Tibial artery (tissue), 4 donors: ENCODE data around the gene TDRD12.

Source experiments
- DNase-seq, 2 donors: peaks; one replicate each; pipeline ENCODE4 v3.0.0-alpha.2; 2019
- H3K27ac ChIP-seq, 2 donors: fragments of 200-600 bp; sonication (generic) in 1 of 2; 1 replicate in 1 of 2; 2 replicates in 1 of 2; pipeline ENCODE4 v1.5.1; 2018 to 2019; ENCODE audit warnings: mild to moderate bottlenecking in 1 of 2
- H3K27me3 ChIP-seq, 2 donors: fragments of 200-600 bp; sonication (generic) in 1 of 2; one replicate each; pipeline versions ENCODE4 v1.5.1 to v1.6.0; 2016 to 2019
- H3K36me3 ChIP-seq, 3 donors: fragments of 200-600 bp; sonication (generic) in 2 of 3; one replicate each; pipeline ENCODE4 v1.5.1; 2016 to 2019; ENCODE audit warnings: mild to moderate bottlenecking in 2 of 3
- H3K4me1 ChIP-seq, 4 donors: fragments of 200-600 bp; sonication (generic) in 2 of 4; 1 replicate in 3 of 4; 2 replicates in 1 of 4; pipeline ENCODE4 v1.5.1; 2016 to 2019
- H3K4me3 ChIP-seq, 2 donors: fragments of 200-600 bp; sonication (generic) in 1 of 2; 1 replicate in 1 of 2; 2 replicates in 1 of 2; pipeline ENCODE4 v1.5.1; 2018 to 2019; ENCODE audit warnings: mild to moderate bottlenecking in 2 of 2
- H3K9me3 ChIP-seq, 3 donors: fragments of 200-600 bp; sonication (generic) in 1 of 3; one replicate each; pipeline ENCODE4 v1.5.1; 2016 to 2019
- intact Hi-C: fragments of 100-400 bp; cut with DNase I; formaldehyde crosslinking; loops from one replicate; pipeline ENCODE4 v1.15.0; 2023; ENCODE audit warnings: low total_unique reads
- TF ChIP-seq, protein P1 (sequence below), 2 experiments: fragments of 200-600 bp in 1 of 2; fragments of 450-650 bp in 1 of 2; IDR thresholded peaks; one replicate each; pipeline ENCODE4 v1.5.1; 2017 to 2019; ENCODE audit warnings: antibody characterized with exemption in 2 of 2, mild to moderate bottlenecking in 1 of 2, moderate library complexity in 1 of 2

TDRD12 gene

DNA sequence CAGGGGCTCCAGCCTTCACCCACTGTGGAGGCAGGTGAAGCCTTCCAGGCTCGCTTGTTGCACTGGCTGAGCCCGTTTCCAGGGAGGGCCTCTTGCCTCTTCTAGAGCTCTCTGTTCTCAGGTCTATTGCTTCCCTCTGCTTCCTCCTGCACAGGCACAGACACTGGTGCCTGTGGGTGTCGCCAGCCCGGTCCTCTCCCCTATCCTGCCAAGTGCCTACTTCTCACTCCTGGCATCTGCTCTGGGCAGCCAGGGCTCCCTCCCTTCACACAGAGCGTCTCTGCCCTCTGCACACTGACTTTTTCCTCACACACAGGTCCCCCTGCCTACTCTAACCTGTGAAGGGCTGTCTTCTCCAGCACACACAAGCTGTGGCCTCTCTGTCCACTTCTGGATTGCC lies 89.7 kb downstream of the TDRD12 start:
- TF ChIP-seq, protein P1, sequence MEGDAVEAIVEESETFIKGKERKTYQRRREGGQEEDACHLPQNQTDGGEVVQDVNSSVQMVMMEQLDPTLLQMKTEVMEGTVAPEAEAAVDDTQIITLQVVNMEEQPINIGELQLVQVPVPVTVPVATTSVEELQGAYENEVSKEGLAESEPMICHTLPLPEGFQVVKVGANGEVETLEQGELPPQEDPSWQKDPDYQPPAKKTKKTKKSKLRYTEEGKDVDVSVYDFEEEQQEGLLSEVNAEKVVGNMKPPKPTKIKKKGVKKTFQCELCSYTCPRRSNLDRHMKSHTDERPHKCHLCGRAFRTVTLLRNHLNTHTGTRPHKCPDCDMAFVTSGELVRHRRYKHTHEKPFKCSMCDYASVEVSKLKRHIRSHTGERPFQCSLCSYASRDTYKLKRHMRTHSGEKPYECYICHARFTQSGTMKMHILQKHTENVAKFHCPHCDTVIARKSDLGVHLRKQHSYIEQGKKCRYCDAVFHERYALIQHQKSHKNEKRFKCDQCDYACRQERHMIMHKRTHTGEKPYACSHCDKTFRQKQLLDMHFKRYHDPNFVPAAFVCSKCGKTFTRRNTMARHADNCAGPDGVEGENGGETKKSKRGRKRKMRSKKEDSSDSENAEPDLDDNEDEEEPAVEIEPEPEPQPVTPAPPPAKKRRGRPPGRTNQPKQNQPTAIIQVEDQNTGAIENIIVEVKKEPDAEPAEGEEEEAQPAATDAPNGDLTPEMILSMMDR (IDR thresholded peaks at IDR 0.05) = no peak
- intact Hi-C loops = no loop called here
- DNase-seq = no peak
- Histone ChIP-seq H3K27ac (no peak overlapping the region), H3K4me1 (no peaks in the 10 kb centered on the region), H3K36me3 (no peaks in the 10 kb centered on the region), H3K9me3 (no peaks in the 10 kb centered on the region), H3K27me3 (no peaks in the 10 kb centered on the region), H3K4me3 (no peak overlapping the region)

DNA sequence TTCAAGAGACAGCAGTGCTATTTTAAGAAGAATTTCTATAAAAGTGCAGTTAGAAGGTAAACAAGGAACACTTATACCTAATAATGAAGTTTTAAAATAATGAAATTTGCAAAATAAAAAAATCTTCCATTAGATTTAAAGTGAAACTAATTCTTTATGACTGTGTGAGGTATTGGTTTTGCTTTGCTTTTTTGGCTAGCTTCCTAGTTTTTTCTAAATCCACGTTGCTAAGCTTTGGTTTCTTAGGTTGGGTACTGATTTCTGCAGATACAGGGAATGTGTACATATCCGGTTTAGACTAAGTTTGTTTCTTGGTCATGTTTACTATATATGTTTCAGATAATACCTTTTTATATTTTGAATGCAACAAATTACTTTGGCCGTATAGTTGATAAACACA lies 90.2 kb downstream of the TDRD12 start:
- Histone ChIP-seq H3K4me3 (no peak overlapping the region), H3K36me3 (no peaks in the 10 kb centered on the region), H3K4me1 (no peaks in the 10 kb centered on the region), H3K27me3 (no peaks in the 10 kb centered on the region), H3K27ac (no peak overlapping the region), H3K9me3 (no peaks in the 10 kb centered on the region)
- intact Hi-C loops = no loop called here
- no peak for DNase-seq
- TF ChIP-seq, protein P1 (IDR thresholded peaks at IDR 0.05) = no peak

DNA sequence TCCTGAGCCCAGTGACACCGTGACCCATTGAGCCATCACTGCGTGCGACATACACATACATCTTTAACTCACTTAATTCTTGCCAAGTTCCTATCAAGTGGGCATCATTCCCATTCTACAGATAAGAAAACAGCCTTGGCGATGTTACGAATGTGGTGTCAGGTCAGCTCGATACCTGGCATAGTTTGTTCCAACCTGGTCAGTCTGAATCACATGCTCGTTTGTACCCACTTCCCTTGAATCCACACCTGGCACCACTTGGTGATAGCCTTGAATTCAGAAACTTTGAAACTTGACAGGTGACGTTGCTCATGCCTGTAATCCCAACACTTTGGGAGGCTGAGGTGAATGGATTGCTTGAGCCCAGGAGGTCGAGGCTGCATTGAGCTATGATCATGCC lies 90.9 kb downstream of the TDRD12 start:
- intact Hi-C loops = no loop called here
- Histone ChIP-seq H3K4me3 (no peak overlapping the region), H3K27ac (no peak overlapping the region), H3K27me3 (no peaks in the 10 kb centered on the region), H3K9me3 (no peaks in the 10 kb centered on the region), H3K36me3 (no peaks in the 10 kb centered on the region), H3K4me1 (no peaks in the 10 kb centered on the region)
- TF ChIP-seq, protein P1 (IDR thresholded peaks at IDR 0.05) = no peak
- no peak for DNase-seq

DNA sequence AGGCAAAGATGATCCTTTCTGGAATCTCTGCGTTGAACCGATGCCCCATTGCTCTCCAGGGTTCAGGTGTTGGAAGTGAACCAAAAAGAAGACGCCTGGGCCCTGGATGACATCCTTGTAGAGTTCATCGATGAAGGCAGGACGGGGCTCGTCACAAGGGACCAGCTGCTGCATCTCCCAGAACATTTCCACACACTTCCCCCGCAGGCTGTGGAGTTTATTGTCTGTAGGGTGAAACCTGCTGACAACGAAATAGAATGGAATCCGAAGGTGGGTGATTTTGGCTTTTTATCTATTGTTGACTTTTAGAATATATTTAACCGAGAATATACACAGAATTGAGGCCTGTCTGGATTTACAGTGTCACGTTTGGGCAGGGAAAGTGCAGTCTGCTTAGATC lies 91.6 kb downstream of the TDRD12 start:
- no peak overlapping the region for H3K27ac ChIP-seq
- no peaks in the 10 kb centered on the region for H3K9me3 ChIP-seq
- no peaks in the 10 kb centered on the region for H3K36me3 ChIP-seq
- no peak for DNase-seq
- intact Hi-C loops = no loop called here
- no peaks in the 10 kb centered on the region for H3K4me1 ChIP-seq
- H3K27me3 ChIP-seq = no peaks in the 10 kb centered on the region
- TF ChIP-seq, protein P1 (IDR thresholded peaks at IDR 0.05) = no peak
- no peak overlapping the region for H3K4me3 ChIP-seq

DNA sequence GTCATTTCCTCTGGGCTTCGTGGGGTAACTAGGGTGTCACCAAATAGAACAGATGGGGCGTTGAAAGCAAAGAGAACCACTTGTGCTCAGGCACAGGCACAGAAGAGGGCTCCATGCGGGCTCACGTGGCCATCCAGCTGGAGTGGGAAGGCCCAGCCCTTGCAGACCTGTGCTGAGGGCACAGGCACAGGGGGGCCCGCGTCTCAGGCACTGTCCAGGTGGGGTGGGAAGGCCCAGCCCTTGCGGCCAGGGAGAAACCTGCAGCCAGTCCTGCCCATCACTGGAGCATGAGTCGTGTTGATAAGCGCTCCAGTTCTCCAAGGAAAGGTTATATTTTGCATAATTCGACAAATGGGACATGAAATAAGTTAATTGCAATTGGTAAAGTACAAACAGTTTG lies 92.5 kb downstream of the TDRD12 start:
- no peak overlapping the region for H3K27ac ChIP-seq
- no peaks in the 10 kb centered on the region for H3K9me3 ChIP-seq
- no peaks in the 10 kb centered on the region for H3K36me3 ChIP-seq
- TF ChIP-seq, protein P1 (IDR thresholded peaks at IDR 0.05) = no peak
- no peaks in the 10 kb centered on the region for H3K27me3 ChIP-seq
- H3K4me3 ChIP-seq = no peak overlapping the region
- H3K4me1 ChIP-seq = no peaks in the 10 kb centered on the region
- intact Hi-C loops = no loop called here
- DNase-seq = no peak

DNA sequence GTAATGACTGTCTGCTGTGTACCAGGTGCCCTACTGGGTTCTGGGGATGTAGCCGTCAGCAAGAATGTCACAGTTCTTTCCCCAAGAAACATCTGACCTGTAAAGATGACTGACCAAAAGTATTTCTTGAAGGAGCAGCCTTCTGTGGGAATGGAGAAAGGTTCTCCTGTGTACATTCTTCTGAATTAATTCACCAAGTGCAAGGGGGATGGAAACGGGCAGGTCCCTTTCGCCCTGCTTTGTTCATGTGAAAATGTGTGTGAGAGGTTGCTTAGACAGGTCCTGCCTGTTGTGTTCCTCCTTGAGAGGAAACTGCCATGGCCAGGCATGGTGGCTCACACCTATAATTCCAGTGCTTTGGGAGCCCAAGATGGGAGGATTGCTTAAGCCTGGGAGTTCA lies 93.0 kb downstream of the TDRD12 start:
- Histone ChIP-seq H3K27ac (no peak overlapping the region), H3K9me3 (no peaks in the 10 kb centered on the region), H3K27me3 (no peaks in the 10 kb centered on the region), H3K4me1 (no peaks in the 10 kb centered on the region), H3K4me3 (no peak overlapping the region), H3K36me3 (no peaks in the 10 kb centered on the region)
- DNase-seq = no peak
- TF ChIP-seq, protein P1 (IDR thresholded peaks at IDR 0.05) = no peak
- intact Hi-C loops = no loop called here
